ENCODE data around the gene ZFAND2B. TPM values are rescaled to one million over a fixed set of nuclear protein-coding genes. Genes with fewer than 3 reads are reported as not detected.

Gene ZFAND2B
- total RNA-seq, 1 donor from 2014 or later: 42.1 TPM

Other genes starting within 250 kb of the ZFAND2B start
- gene CDK5R2, start 247.1 kb upstream of the ZFAND2B start, total RNA-seq: 0.55 TPM in 1 of 2 replicates, not detected in the other
- gene FEV, start 221.6 kb upstream of the ZFAND2B start, total RNA-seq: not detected in 2 replicates
- not detected in 2 replicates for gene CRYBA2, start 213.4 kb upstream of the ZFAND2B start, total RNA-seq
- not detected in 2 replicates for gene CFAP65, start 165.3 kb upstream of the ZFAND2B start, total RNA-seq
- gene IHH, start 145.9 kb upstream of the ZFAND2B start, total RNA-seq: not detected in 2 replicates
- gene NHEJ1, start 46.0 kb upstream of the ZFAND2B start, total RNA-seq: 7.3 and 12.3 TPM in 2 replicates
- 0.11 and 0.39 TPM in 2 replicates for gene SLC23A3, start 36.8 kb upstream of the ZFAND2B start, total RNA-seq
- gene CNPPD1, start 29.9 kb upstream of the ZFAND2B start, total RNA-seq: 40.1 and 43.7 TPM in 2 replicates
- 44.2 and 46.0 TPM in 2 replicates for gene RETREG2, start 28.5 kb upstream of the ZFAND2B start, total RNA-seq
- gene ABCB6, start 12.2 kb downstream of the ZFAND2B start, total RNA-seq: 9.5 and 15.1 TPM in 2 replicates
- 36.9 and 40.2 TPM in 2 replicates for gene ATG9A, start 22.9 kb downstream of the ZFAND2B start, total RNA-seq
- 23.5 and 27.4 TPM in 2 replicates for gene ANKZF1, start 23.0 kb downstream of the ZFAND2B start, total RNA-seq
- gene GLB1L, start 38.7 kb downstream of the ZFAND2B start, total RNA-seq: 8.0 and 10.2 TPM in 2 replicates
- gene STK16, start 38.7 kb downstream of the ZFAND2B start, total RNA-seq: 13.7 and 38.1 TPM in 2 replicates
- not detected in 2 replicates for gene TUBA4B, start 46.5 kb downstream of the ZFAND2B start, total RNA-seq
- 253 and 330 TPM in 2 replicates for gene TUBA4A, start 47.1 kb downstream of the ZFAND2B start, total RNA-seq
- gene DNAJB2, start 72.6 kb downstream of the ZFAND2B start, total RNA-seq: 21.4 and 25.8 TPM in 2 replicates
- gene PTPRN, start 102.6 kb downstream of the ZFAND2B start, total RNA-seq: 0.08 TPM in 1 of 2 replicates, not detected in the other
- gene RESP18, start 126.0 kb downstream of the ZFAND2B start, total RNA-seq: not detected in 2 replicates
- gene DNPEP, start 181.1 kb downstream of the ZFAND2B start, total RNA-seq: 46.6 and 51.1 TPM in 2 replicates
- gene DES, start 211.6 kb downstream of the ZFAND2B start, total RNA-seq: not detected in 2 replicates
- 13.8 and 30.5 TPM in 2 replicates for gene SPEG, start 228.1 kb downstream of the ZFAND2B start, total RNA-seq

Measured in hair follicular keratinocyte (primary cell).